ENCODE data around the gene GOSR2. TPM values are rescaled to one million over a fixed set of nuclear protein-coding genes. Genes with fewer than 3 reads are reported as not detected.

GOSR2 gene
- total and polyA plus RNA-seq, 2 donors (not counting 3 experiments of a cell fraction or from before 2014, with no cell fraction given) = 48.6 to 54.7 TPM

DNA sequence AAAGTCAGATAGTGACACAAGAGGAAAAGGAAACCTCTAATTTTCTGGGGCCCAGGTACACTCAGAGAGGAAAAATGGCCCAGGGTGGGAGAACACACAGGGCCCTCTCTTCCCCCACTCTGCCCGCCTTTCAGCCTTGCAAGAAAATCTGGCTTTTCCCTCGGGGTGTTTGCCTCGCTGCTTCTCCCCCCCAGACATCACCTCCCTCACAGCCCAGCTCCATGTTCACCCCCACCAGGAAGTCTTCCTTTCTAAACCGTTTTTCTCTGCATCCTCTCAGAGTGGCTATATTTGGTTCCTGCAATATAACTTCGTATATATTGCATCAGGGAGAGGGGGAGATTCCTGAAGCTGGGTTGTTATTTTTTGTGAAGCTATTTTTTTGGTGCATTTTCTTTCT, 28.7 kb downstream of the GOSR2 start:
- TF ChIP-seq POLR2A (IDR thresholded peaks at IDR 0.05; ENCODE audit: low read depth, low read length) (no peak), EZH2 (IDR thresholded peaks at IDR 0.05; ENCODE audit: borderline replicate concordance, low read depth, low read length, severe bottlenecking) (no peak), CTCF (IDR thresholded peaks at IDR 0.05; ENCODE audit: extremely low read depth in 1 of 2, insufficient read depth in 1 of 2, low read depth in 1 of 2, low read length in 2 of 2) (no peak), POLR2AphosphoS5 (IDR thresholded peaks at IDR 0.05; ENCODE audit: insufficient read depth, low read depth, low read length) (no peak), GATA2 (IDR thresholded peaks at IDR 0.05; ENCODE audit: insufficient read depth, insufficient read length, low read depth, low read length) (no peak), MAX (IDR thresholded peaks at IDR 0.05; ENCODE audit: insufficient read depth, insufficient read length) (no peak), MYC (IDR thresholded peaks at IDR 0.05; ENCODE audit: low read depth, low read length) (no peak)
- CTCF ChIA-PET = interaction anchor here (0.9 to 2.0 kb wide), 3 partner anchors 9 to 48 kb away, joined by 3 to 13 read pairs (median 3); no protein-coding TSS in a partner anchor
- FAIRE-seq = no peak
- Histone ChIP-seq H3K36me3 (ENCODE audit: control insufficient read depth in 2 of 2, extremely low read depth in 1 of 2, insufficient read depth in 2 of 2, low read length in 2 of 2) (no peaks in the 10 kb centered on the region), H3K4me3 (replicated peaks in 1 of 3; ENCODE audit: insufficient read depth in 1 of 3, low read depth in 1 of 3, low read length in 3 of 3) (no peak overlapping the region), H3K79me2 (ENCODE audit: control insufficient read depth, insufficient read depth, low read length) (no peaks in the 10 kb centered on the region), H3K9ac (replicated peaks; ENCODE audit: extremely low read depth, insufficient read depth, low read length) (no peak overlapping the region), H3K4me1 (ENCODE audit: control insufficient read depth, extremely low read depth, insufficient read depth, low read length) (no peaks in the 10 kb centered on the region), H3K9me3 (replicated peaks; ENCODE audit: control insufficient read depth, insufficient read depth, low read length) (no peaks in the 10 kb centered on the region), H3K27ac (ENCODE audit: insufficient read depth, low read depth, low read length) (no peak overlapping the region), H3K27me3 (ENCODE audit: control insufficient read depth in 2 of 2, insufficient read depth in 2 of 2, low read length in 2 of 2) (peaks cover 5 to 6% of the 10 kb centered on the region in 2 experiments), H3K9me1 (replicated peaks; ENCODE audit: control insufficient read depth, extremely low read depth, insufficient read depth, low read length) (no peaks in the 10 kb centered on the region), H3K4me2 (ENCODE audit: insufficient read depth, low read length) (no peak overlapping the region), H4K20me1 (replicated peaks; ENCODE audit: control insufficient read depth, extremely low read depth, insufficient read depth, low read length) (no peaks in the 10 kb centered on the region), H2AFZ (ENCODE audit: low read depth, low read length) (no peak overlapping the region)
- dilution Hi-C loops (cut with MboI; ENCODE audit: extremely low pct_ligation_motif_present, low sequenced_read_pairs) (no loop called here), intact Hi-C loops (cut with micrococcal nuclease) (loop anchor here (2.0 kb wide), 1 partner anchor 49 kb away; no protein-coding TSS in a partner anchor)
- no peak for DNase-seq (ENCODE audit: low read depth, low spot score)
- BruUV-seq (replicated peaks) = no TSS peak
- POLR2A ChIA-PET = interaction anchor here (0.6 kb wide), 1 partner anchor 22 kb away, joined by 3 read pairs; no protein-coding TSS in a partner anchor
